Neutrophil (primary cell): ENCODE data around the gene TOX4.
"Not testable (repeated sequence)": the region's sequence is repeated elsewhere in the genome, so short reads cannot be mapped to it uniquely, and the experiment has no call there.

Experiments
- H3K27ac ChIP-seq: fragments of 200-600 bp; sonication (generic); 2 replicates; pipeline ENCODE4 v1.5.1; 2016; ENCODE audit warnings: mild to moderate bottlenecking, moderate library complexity
- H3K27me3 ChIP-seq: fragments of 200-600 bp; sonication (generic); 2 replicates; pipeline ENCODE4 v1.6.0; 2016; ENCODE audit warnings: mild to moderate bottlenecking
- H3K36me3 ChIP-seq: fragments of 200-600 bp; sonication (generic); 2 replicates; pipeline ENCODE4 v1.5.1; 2017
- H3K4me1 ChIP-seq, 2 experiments: fragments of 200-600 bp in 1 of 2; sonication (generic) in 1 of 2; 1 replicate in 1 of 2; 2 replicates in 1 of 2; pipeline versions ENCODE4 v1.5.1 to v1.6.1; 2013 to 2016; ENCODE audit warnings: low read depth in 1 of 2, low read length in 1 of 2, mild to moderate bottlenecking in 1 of 2, moderate library complexity in 1 of 2; ENCODE audit not compliant: control insufficient read depth in 1 of 2, insufficient read depth in 1 of 2
- H3K4me3 ChIP-seq, 2 experiments: fragments of 200-600 bp in 1 of 2; sonication (generic) in 1 of 2; 1 replicate in 1 of 2; 2 replicates in 1 of 2; pipeline ENCODE4 v1.5.1; 2013 to 2016; ENCODE audit warnings: low read depth in 1 of 2, low read length in 1 of 2, mild to moderate bottlenecking in 1 of 2, moderate library complexity in 1 of 2
- H3K9me3 ChIP-seq: fragments of 200-600 bp; sonication (generic); 2 replicates; pipeline ENCODE4 v1.5.1; 2016
- TF ChIP-seq, protein P1 (sequence below): fragments of 200-600 bp; sonication (generic); IDR thresholded peaks from 2 replicates; pipeline ENCODE4 v1.5.1; 2016; ENCODE audit warnings: antibody characterized with exemption

Gene TOX4

DNA sequence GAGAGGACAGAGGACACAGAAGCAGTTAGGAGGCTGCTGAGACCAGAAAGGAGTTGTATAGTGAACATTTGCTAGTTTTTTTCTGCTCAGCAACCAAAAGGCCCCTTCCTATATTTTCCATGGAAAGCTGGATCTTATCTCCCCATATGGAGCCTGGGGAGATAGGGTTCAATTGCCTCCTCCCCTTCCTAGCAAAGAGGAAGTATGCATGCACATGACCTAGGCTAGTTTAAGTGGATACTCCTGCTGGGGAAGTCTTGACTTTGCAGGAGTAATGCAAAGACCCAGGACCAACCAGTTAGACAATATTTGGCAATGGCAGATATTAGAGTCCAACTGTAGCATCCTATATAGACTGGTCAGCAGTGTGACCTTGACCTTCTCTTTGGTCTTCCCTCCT, 36.1 kb upstream of the TOX4 start:
- H3K4me3 ChIP-seq, result no peak overlapping the region
- H3K27ac ChIP-seq, result peak overlapping the region; percentile 27
- TF ChIP-seq, protein P1, sequence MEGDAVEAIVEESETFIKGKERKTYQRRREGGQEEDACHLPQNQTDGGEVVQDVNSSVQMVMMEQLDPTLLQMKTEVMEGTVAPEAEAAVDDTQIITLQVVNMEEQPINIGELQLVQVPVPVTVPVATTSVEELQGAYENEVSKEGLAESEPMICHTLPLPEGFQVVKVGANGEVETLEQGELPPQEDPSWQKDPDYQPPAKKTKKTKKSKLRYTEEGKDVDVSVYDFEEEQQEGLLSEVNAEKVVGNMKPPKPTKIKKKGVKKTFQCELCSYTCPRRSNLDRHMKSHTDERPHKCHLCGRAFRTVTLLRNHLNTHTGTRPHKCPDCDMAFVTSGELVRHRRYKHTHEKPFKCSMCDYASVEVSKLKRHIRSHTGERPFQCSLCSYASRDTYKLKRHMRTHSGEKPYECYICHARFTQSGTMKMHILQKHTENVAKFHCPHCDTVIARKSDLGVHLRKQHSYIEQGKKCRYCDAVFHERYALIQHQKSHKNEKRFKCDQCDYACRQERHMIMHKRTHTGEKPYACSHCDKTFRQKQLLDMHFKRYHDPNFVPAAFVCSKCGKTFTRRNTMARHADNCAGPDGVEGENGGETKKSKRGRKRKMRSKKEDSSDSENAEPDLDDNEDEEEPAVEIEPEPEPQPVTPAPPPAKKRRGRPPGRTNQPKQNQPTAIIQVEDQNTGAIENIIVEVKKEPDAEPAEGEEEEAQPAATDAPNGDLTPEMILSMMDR, result no peak

DNA sequence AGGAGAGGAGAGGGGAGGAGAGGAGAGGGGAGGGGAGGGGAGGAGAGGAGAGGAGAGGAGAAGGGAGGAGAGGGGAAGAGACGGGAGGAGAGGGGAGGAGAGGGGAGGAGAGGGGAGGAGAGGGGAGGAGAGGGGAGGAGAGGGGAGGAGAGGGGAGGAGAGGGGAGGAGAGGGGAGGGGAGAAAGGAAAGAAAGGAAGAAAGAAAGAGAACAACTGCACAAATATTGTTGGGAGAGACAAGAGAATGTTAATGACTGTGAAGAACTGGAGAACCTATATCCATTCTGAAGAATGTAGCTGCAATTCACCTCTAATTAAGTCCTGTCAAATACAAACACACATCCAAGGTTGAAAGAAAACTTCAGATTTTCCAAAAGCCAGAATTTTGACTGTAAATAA, 34.3 kb upstream of the TOX4 start:
- H3K27me3 ChIP-seq, H3K4me1 ChIP-seq, H3K4me3 ChIP-seq, H3K36me3 ChIP-seq, H3K9me3 ChIP-seq, H3K27ac ChIP-seq: not testable (repeated sequence)

More for the DNA sequence above, 36.1 kb upstream of the TOX4 start:
- Histone ChIP-seq H3K27me3 (no peaks in the 10 kb centered on the region), H3K36me3 (no peaks in the 10 kb centered on the region), H3K9me3 (no peaks in the 10 kb centered on the region), H3K4me1 (peaks cover 16 to 19% of the 10 kb centered on the region in 2 experiments)

DNA sequence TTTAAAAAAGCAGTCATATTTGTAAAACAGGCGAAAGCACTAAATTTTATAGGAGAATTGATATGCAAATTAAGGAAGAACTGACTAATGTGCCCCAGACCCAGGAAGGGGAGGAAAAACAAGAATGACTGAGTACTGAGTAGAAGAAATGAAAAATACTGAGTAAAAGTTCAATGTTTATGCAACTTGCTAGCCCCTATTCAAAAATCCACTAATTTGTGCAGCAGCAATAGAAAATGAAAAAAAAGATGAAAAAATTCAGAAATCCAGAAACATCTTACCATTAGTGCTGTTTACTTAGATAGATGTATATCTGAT, 27.1 kb upstream of the TOX4 start:
- Histone ChIP-seq H3K27me3 (no peaks in the 10 kb centered on the region), H3K36me3 (no peaks in the 10 kb centered on the region), H3K9me3 (no peaks in the 10 kb centered on the region), H3K4me1 (peaks cover 2 to 6% of the 10 kb centered on the region in 2 experiments), H3K27ac (no peak overlapping the region), H3K4me3 (no peak overlapping the region)
- TF ChIP-seq, protein P1, result no peak

DNA sequence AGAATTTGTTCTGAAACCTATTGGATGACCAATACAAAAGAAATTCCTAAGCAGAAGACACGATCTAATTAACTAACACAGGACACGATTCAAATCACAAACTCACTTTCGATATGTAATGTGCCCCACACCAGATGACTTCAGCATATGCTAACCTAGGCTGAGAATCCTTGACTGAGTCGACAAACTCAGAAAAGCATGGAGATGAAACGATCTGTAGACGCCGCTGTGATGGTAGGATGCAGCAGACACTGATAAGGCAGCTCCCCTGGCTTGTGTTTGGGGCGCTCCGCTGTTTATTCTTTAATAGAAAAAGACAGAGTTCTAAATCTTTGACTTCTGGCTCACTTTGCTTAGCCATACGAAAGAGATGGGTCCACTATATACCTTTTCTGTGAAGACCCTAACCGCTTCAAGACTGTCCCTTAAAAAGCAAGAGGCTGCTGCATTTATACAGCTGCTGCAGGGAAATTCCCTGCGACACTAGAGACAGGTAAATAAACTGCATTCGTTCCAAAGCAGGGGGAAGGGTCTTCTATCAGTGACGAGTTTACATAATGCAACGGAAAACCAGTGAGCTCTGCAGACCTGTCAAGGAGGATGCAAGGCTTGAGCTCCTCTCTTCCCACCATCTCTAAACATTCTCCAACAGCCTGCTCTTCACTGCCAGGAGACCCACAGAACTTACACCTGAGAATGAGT, 22.0 kb upstream of the TOX4 start:
- peaks cover 4% of the 10 kb centered on the region for H3K36me3 ChIP-seq
- H3K27me3 ChIP-seq, result no peaks in the 10 kb centered on the region
- H3K4me3 ChIP-seq, result peak overlapping the region; percentile 89 to 91
- no peaks in the 10 kb centered on the region for H3K9me3 ChIP-seq
- TF ChIP-seq, protein P1, result no peak
- H3K27ac ChIP-seq, result peak overlapping the region; percentile 91
- H3K4me1 ChIP-seq, result peaks cover 15 to 22% of the 10 kb centered on the region in 2 experiments

DNA sequence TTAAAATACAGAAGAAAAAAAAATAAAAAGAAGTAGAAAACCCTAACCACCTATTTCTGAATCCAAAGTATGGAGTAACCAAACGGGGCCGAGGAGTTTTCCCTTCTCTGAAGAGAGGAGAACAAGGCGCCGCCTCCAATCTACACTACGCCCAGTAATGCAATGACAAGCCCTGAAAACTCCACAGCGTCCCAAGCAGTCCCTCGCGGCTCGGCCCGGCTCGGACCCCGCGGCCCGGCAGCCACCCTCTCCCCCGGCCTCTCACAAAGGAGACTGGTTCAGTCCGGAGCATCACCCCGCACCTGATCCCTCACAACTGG, 21.4 kb upstream of the TOX4 start:
- Histone ChIP-seq H3K4me1 (peaks cover 15 to 22% of the 10 kb centered on the region in 2 experiments), H3K27ac (peak overlapping the region; percentile 91), H3K36me3 (peaks cover 7% of the 10 kb centered on the region), H3K9me3 (no peaks in the 10 kb centered on the region), H3K27me3 (no peaks in the 10 kb centered on the region), H3K4me3 (peak overlapping the region; percentile 89 to 91)
- TF ChIP-seq, protein P1, result no peak

DNA sequence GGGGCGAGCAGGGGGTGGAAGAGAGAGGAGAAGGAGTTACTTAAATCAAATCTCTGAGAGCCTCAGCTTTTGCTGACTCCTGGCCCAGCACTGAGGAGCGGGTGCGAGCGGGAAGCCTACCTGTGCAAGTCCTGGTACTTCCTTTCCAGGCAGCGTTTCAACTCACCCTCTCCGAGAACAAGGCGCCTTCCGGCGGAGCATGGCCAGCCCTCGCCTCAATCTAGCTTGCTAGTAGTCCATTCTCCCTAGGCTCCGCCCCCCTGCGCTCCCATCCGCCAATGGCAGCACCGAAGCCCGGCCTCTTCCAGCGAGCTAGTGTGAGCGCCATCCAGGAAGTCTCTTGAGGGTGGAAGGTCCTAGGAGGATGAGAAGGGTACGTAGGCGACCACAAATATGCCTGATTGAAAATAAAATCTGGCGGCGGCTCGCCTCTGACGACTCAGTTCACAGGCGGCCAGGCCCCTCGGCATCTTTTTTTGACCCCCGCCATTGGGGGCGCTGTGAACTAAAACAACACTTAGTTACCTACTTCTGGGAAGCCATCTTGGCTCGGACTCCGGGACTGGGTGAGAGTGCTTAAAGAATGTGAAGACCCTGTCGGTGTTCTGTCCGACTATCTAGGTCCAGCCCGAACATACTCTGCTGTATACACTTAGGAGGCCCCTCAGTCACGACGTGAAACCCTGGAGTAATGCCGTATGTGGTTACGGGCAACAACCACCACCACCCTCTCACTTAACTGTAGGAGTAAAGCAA, 20.9 kb upstream of the TOX4 start, which contains the start of gene CHD8:
TSS of gene CHD8 (minus strand) at position 212 of the 756 bp plus-strand sequence. CDS start 24,480 bp downstream, outside the sequence.
- TF ChIP-seq, protein P1, result peak; percentile 83
- H3K27ac ChIP-seq, result peak within 1 kb of the TSS; percentile 91
- H3K36me3 ChIP-seq, result peaks cover 12% of the 10 kb centered on the region
- peaks cover 15 to 22% of the 10 kb centered on the region in 2 experiments for H3K4me1 ChIP-seq
- no peaks in the 10 kb centered on the region for H3K27me3 ChIP-seq
- no peaks in the 10 kb centered on the region for H3K9me3 ChIP-seq
- H3K4me3 ChIP-seq, result peak within 1 kb of the TSS; percentile 89 to 91
